ENCODE measurements around the gene KCNN2.
"Not testable (repeated sequence)": the region's sequence is repeated elsewhere in the genome, so short reads cannot be mapped to it uniquely, and the experiment has no call there.

The KCNN2 gene

DNA sequence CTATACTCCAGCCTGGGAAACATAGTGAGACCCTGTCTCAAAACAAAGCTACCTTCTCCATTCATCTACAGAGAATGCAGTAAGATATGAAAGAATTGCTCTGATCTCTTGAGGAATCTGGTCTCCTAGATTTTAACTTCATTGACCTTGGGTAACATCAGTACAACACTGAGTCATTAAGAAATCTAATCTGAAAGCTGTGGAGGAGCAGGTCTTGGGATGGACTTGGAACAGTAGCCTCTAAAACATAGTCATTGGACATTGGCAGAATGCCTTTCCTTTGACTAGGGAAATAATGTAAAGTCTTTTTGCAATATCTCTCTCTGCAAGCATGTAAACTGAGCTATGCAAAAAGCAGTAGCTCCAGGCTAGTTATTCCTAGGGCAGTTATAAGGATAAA is 58.1 kb downstream of the KCNN2 start:
- no peak for DNase-seq (ENCODE audit: low spot score)

DNA sequence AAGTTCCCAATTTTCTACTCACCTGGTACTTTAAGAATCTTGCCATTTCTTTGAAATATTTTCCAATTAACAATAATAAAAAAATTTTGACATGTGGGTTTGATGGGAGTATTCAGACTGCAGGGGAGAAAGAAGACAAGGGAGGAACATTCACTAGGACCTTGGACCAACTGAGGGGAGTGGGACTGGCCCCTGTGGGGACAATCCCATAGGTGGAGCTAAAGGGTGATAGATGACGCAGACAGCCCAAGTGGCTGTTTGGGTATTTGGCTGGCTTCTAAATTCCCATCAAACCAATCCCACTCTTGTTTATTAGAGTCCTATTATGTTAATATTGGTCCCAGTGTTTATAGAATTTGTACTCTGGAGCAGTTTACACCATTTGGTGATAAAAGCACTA is 65.3 kb downstream of the KCNN2 start:
- DNase-seq (ENCODE audit: low spot score): no peak

DNA sequence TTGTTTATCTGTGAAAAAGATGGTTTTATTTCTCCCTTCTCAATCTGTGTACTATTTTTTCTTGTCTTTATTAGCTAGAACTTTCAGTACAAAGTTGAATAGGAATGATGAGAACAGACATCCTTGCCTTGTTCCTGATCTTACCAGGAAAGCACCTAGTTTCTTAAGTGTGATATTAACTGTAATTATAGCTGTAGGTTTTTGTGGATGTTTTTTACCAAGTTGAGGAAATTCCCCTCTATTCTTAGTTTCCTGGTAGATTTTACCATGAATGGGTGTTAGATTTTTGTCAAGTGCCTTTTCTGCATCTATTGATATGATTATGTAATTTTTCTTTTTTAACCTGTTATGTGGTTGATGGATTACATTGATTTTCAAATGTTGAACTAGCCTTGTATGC is 68.7 kb downstream of the KCNN2 start:
- no peak for DNase-seq (ENCODE audit: low spot score)

DNA sequence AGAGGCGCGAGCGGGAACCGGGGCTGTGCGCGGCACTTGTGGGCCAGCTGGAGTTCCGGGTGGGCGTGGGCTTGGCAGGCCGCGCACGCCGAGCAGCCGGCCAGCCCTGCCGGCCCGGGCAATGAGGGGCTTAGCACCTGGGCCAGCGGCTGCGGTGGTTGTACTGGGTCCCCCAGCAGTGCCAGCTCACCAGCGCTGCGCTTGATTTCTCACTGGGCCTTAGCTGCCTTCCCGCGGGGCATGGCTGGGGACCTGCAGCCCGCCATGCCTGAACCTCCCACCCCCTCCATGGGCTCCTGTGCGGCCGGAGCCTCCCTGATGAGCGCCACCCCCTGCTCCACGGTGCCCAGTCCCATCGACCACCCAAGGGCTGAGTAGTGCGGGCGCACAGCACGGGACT is 70.8 kb downstream of the KCNN2 start:
- DNase-seq (ENCODE audit: low spot score): not testable (repeated sequence)

DNA sequence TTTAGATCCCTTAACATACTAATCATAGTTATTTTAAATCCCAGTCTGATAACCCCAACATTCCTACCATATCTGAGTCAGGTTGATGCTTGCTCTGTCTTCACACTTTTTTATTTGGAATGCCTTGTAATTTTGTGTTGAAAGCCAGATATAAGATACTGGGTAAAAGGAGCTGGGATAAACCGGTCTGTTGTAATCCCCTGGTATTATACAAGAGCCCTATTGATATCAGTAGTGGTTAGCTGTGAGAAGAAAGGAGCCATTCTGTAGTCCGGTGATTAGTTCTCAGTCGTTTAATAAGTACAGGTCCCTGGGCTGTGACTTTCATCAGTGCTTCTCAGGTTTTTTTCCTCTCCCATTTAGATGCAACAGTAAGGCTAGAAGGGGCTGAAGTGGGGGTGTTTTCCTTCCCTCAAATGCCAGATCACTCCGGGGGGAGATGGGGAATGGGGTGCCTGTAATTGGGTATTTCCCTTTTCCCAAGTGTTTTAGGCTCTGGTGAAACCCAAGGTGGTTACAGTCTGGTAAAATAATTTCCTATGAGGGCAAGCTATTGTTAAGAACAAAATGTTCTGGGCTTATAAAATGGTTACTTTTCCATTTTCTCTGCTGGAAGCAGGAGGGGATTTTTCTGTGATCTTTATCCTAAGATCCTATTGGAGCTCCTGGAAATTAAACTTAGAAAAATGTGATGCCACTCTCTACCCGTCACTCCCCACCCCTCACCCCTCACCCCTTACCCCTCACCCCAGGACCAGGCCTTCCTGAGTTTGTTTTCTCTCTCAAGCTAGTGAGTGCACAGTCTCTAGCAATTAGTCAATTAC is 72.7 kb downstream of the KCNN2 start:
- no peak for DNase-seq (ENCODE audit: low spot score)

DNA sequence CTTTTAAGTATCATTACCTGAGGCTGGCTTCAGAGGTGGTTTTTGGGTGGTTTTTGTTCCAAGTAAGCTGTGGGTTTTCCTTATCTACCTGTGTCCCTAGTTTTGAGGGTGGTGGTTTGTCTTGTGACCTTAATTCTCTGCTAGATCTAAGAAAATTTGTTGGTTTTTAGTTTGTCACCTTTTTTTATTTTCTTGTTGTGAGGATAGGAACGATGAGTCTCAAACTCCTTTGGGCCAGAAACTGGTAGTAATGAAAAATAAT is 73.3 kb downstream of the KCNN2 start:
- DNase-seq (ENCODE audit: low spot score): no peak

DNA sequence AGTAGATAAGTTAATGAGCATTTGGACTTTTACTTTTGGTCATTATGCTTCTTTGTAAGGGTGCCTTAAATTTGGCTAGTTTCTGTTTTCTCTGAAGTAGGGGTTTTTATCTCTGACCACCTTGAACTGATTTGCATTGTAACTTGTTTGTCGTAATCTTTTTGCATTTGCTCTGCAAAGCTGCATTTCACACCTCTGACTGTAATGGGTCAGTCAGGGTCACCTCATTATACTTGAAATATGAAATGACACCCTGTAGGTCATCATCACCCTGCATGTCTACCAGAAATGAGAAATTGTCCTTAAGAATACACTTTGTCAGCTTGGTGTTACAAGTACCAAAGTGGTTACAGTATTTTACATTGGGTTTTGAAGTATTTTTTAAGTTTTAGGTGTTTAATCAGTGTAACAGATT is 74.0 kb downstream of the KCNN2 start:
- DNase-seq (ENCODE audit: low spot score): no peak

DNA sequence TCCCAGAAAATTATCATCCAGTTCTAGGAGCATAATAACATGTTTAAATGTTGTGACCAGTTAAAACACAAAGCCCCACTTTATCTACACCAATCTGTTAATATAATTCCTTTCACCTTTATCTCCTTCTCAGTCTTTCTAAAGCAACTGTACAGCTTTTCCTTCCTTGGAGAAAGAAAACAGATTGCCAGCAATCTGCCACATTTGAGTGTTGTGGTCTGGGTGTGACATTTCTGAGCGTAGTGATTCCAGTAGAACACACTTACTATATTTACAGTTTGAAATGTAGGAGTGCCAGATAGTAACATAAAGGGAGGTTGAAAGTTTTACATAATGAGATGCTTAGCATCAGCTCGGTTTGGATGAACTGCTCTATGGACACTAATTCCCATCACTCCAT is 76.1 kb downstream of the KCNN2 start:
- DNase-seq (ENCODE audit: low spot score): no peak

DNA sequence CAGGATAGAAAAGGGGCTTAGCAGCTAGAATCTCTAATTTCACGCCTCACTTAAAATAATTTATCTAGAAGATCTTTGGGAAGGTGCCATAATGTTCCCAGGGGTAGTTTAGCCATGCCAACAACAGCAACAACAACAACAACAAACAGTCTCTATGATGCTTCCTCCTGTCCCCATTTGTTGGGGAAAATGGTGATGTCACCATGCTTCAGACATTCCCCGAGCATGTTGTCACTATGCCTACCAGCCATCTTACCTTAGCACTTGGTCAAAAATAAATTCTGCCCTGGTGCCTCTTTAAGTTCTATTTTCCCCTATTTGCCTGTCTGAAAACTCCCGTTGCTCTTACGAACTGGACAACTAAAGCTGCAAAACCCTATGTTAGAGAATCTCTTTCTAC is 76.6 kb downstream of the KCNN2 start:
- DNase-seq (ENCODE audit: low spot score): no peak

DNA sequence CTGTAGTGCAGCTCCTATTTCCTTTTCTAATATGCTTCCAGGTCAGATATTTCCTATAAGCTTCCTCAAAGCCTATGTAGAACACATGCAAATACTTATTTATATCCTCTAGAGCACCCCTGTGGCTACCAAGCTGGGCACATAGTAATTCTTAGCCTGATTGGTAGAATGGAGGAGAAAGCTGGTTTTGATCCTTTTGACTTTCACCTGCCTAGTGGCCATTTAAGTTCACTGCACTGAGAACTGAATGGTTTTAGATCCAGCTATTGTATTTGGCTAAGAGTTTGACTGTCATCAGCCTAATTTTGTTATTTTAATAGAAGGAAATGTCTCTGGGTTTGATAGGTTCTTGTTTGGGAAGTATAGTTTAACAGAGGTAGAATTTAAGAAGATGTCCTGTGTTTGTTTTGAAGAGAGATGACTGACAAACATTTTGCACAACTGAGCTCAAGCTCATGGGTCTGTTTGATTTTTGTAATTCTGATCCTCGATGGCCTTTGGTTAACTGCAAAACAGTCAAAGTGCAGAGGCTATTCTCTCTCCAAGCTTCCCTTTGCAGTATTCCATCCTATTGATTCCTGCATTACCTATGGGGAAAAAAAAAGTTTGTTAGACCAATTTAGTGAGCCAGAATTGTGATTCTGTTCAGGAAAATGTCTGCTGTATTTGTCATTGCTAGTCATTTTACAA is 85.4 kb downstream of the KCNN2 start:
- DNase-seq (ENCODE audit: low spot score): no peak

DNA sequence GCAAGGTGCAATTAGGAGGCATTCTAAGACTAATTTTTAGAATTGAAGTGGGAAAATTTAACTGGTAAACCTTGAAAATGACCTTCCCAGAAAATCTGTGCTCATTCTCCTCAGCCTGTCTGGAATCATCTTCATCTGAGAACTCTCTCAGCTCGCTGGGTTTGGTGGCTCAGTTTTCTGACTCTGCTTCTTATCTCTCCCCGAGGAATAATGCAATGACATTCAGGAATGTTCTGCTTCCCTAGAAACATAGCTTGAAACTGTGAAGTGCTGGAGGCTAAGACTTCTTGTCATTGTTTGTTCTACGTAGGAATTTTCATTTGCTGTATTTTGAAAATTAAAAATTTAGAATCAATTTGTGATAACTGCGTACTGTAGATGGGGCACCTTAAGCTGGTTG is 86.6 kb downstream of the KCNN2 start:
- no peak for DNase-seq (ENCODE audit: low spot score)

DNA sequence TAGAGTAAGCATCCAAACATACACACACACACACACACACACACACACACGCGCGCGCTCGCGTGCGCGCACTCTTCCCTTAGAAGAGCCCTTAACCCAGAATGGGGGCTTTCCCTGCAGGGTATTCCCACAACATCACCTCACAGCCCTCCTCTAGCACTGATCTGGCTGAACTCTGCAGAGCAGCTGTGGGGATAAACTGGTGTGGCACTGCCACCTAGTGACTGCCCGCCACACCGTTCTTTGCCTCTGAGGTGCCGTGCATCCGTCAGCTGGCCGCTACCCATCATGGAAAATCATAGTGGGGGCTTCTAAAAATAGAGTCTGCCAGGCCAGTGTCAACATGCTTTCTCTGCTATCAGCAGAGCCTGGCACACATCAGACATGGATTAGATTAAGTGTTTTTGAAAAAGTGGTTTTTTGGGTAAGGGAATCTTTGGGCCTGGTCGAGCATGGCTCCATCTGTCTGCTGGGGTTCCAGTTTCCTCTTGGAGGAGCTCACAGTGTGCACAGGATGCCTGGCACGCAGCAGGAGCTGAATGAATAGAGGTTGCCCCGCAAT is 88.1 kb downstream of the KCNN2 start:
- DNase-seq (ENCODE audit: low spot score): peak; percentile 53

DNA sequence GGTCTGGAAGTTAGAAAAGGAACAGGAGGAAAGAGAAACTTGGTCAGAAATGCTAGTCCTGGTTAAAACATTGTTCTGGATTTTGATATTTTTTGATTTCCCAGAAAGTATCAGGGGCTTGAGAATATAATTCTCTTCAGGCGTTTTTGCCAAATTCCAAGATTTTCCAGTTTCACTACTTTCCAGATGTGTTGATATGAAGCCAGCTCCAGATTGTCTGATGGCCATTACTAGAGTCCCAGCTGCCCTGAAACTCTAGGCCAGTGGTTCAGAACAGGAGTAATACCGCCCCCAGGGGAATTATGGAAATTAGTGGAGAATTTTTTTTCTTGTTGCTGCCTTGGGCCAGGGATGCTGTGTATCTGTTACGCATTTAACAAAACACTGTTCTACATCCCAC is 88.6 kb downstream of the KCNN2 start:
- no peak for DNase-seq (ENCODE audit: low spot score)

DNA sequence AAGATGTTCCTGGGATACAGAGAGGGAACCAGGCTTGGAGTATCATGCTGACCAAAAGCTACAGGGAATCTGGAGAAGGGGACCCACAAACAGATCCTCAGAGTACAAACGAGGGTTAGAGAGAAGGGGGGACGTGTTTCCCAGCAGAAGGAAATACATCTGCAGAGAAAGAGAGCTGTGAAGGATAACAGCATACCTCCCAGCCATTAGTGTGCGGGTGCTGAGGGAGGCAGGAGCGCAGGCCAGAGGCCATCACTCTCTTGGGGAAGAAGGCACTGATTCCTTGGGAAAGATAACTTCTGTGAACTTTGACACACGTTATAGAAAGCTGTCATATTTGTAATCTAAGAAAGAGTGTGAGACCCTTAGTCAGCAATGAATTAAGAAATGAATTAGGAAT is 96.9 kb downstream of the KCNN2 start:
- no peak for DNase-seq (ENCODE audit: low spot score)

DNA sequence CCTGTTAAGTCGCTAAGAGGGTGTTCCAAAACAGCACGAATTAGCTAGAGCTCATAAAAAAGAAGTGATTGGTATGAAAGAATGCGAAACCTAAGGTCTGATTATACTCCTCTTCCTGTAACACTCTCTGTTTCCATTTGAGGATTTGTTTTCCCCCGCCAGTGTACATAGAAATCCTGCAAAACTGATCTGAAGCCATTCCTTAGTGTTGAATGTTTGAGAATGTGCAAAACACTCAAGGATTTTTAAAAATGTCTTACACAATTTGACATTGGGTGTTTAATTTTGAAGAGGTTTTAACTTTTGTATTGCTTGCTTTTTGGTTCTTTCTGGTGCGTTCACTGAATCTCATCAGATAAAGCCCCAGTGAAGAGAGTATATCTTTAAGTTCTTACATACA is 105.3 kb downstream of the KCNN2 start:
- DNase-seq (ENCODE audit: low spot score): no peak

DNA sequence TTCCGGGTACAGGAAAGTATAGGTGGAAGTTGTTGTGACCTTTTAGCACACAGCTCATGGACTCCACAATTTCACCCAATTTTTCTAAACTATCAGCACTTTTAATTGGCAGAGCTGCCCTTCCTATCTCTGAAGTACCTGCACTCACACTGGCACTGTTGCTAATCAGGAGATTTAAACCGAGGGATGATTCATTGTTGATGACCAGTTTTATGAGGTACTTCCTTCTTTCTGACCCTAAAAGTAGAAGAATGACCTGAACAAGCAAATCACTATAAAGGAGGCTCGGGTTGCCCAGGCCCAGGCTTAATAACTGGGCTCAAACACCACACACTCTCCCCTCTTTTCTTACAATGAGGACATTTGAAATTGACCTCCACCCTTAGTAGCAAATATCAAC is 105.9 kb downstream of the KCNN2 start:
- no peak for DNase-seq (ENCODE audit: low spot score)

DNA sequence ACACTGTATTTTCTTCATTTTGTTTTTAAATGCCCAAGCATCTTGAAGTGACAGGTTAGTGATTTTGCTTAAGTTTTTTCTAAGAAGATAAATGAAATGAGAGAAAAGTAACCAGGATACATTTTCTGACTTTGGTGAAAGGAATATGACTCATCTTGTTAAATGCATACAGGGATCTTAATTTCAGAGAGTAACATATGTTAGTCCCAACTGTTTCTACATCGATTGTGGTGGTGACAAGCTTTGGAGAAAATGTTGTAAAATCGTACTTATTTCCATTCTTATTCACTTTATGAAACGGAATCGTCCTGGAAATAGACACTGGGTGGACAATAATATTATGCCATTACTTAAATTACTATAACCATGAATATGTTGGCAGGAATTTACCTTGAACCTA is 107.5 kb downstream of the KCNN2 start:
- DNase-seq (ENCODE audit: low spot score): no peak

DNA sequence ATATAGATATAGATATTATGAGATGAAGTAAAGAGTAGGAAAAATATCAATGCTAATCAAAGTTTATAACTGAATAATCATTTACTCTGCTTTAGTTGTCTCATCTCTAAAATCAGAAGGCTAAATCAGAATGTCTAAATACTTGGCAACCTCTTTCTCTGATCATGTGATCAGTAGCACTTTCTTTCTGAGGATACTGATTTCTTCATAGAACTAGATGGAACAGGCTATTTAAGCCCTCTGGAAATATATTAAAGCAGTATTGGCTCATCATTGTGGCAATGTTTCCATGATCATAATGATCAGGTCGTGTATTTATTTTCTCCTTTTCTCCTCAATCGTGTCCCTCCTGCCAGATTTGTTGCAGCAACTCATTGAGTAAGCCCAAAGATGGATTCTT is 109.7 kb downstream of the KCNN2 start:
- DNase-seq (ENCODE audit: low spot score): no peak

DNA sequence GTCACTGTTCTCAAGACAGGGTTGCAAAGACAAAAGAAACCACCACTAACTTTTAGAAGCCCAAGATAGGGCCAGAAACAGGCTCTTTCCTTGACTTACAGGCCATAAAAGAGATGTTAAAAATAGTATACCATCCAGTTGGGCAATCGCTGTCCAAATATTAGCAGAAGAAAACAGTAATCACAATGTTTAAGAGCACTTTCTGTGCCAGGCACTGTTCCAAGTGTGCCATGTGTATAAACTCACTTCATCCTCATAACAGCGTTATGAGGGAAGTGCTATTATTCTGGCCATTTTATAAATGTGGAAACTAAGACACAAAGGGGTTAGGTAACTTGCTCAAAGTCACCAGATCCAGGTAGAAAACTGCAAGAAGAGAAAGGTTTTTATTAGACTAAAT is 111.7 kb downstream of the KCNN2 start:
- DNase-seq (ENCODE audit: low spot score): no peak

DNA sequence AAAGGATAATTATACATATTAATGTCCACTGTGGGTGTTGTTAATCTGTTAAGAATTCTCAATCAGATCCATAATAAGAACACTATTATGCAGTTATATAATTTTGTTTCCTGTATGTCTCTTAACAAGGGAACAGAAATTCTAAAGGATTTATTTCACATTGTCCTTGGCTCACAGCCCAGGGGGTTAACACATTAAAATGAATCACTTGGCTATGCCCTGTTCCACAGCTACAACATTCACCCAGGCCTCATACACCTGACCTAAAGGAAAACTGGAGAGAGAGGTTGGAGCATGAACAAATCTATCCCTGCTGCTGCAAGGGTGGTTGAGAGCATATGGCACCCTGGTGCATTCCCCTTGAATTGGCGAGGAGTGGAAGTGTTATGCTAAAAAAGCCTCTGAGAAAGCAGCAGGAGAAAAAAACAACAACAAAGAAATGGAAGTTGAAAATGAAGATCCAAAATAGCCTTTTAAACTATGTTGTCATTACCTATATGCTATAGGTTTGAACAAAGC is 116.0 kb downstream of the KCNN2 start:
- no peak for DNase-seq (ENCODE audit: low spot score)

DNA sequence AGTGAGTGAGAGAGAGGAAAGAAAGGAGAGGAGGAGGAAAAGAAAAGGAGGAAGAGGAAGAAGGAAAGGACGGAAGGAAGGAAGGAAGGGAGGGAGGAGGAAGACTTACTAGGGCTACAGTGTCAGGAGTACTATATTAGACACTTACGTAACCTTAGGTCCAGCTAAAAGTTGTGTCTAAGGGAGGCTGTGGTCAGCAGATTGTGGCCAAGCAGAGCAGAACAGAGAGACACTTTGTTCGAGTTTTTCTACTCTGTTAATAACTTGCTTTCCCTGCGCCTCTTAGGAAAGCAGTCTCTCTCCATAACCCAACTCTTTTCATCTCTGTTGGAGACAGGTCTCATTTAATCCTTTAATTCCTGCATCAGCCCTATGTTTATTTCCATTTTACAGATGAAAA is 138.9 kb downstream of the KCNN2 start:
- no peak for DNase-seq (ENCODE audit: low spot score)

DNA sequence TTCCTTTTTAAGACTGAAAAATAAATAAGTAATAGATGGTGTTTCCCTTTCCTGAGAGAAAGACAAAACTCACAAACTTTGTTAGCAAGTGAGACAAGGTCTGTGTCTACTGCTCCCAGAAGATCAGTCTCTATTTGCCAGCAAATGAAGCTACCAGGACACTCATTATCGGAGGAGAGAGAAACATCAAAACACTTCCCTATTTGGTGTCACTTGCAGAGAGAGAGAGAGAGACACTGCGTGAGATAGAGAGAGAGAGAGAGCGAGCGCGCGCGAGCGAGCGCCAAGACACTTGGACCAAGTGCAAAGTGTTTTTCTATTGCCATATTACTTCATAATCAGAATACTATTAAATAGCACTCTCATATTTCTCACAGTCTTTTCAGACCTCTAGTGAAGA is 142.7 kb downstream of the KCNN2 start:
- no peak for DNase-seq (ENCODE audit: low spot score)

DNA sequence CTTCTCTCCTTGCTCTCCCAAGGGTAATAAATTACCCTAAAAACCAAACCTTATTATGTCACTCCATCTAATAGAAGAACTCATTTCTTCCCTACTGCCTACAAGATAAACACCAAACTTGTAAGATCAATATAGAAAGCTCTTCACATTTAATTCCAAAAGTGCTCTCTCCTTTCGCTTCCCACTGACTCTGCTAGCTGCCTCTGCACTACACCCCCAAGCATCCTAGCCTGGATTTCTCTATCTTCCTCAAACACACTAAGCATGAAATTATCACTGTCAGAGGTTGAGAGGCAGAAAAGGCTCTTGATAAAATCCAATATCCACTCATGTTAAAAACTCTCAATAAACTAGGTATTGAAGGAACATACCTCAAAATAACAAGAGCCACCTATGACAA is 162.4 kb downstream of the KCNN2 start:
- DNase-seq (ENCODE audit: low spot score): no peak

DNA sequence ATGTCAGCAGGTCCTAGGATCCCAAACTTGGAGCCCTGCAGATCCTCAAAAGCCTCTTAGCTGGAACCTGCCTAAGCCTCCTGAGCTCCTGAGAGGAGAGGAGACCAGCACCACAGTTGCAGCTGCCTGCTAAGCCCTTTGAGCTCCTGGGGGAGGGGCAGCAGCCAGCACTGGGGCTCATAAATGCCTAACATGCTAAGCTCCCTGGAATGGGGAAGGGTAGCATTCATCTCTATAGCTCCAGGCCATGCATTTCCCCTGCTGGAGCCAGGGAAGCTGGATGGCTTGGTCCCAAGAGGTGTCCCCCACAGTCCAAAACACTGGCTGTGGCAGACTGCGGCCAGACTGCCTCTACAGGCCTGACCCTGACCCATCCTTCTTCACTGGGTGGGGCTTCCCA is 182.7 kb downstream of the KCNN2 start:
- DNase-seq (ENCODE audit: low spot score): no peak
